Measurements from ENCODE around the gene TSKU.
"Not testable (repeated sequence)": the region's sequence is repeated elsewhere in the genome, so short reads cannot be mapped to it uniquely, and the experiment has no call there.

The TSKU gene

DNA sequence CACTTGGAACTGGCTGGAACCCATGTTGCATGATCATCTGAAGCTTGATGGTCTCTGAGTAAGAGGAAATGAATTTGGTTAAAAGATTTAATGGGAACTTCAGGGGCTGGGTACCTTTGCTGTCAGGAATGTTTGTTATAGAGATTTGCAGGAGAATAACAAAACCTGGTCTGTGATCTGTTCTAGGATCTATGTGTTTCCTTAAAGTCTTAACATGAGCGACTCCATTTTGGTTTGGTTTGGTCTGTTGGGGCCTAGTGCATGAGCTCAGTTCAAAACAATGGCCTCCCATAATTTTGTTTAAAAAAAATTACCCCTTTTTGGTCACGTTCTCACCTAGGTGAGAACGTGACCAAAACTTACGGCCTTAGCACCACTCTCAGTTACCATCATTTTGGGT lies 28.1 kb downstream of the TSKU start:
- Histone ChIP-seq H2BK5ac (ENCODE audit: low read length) (no peak overlapping the region), H2BK15ac (ENCODE audit: low read length) (no peak overlapping the region), H3K23ac (ENCODE audit: low read depth, low read length, poor library complexity) (no peak overlapping the region), H3K27ac (replicated peaks; ENCODE audit: low read length) (no peak overlapping the region), H2BK12ac (ENCODE audit: low read length) (no peak overlapping the region), H2BK120ac (ENCODE audit: low read depth, low read length) (no peak overlapping the region), H2AFZ (ENCODE audit: low read length) (no peak overlapping the region), H3K14ac (ENCODE audit: low read length) (no peak overlapping the region), H3K4me2 (ENCODE audit: insufficient read depth, low read length, poor library complexity, severe bottlenecking) (no peak overlapping the region), H3K18ac (ENCODE audit: low read length) (no peak overlapping the region), H4K8ac (ENCODE audit: low read depth, low read length) (no peak overlapping the region), H3K9me3 (replicated peaks in 1 of 2; ENCODE audit: control insufficient read depth in 2 of 2, insufficient read depth in 1 of 2, low read depth in 1 of 2, low read length in 2 of 2) (peaks cover 4 to 5% of the 10 kb centered on the region in 2 donors), H3K36me3 (replicated peaks in 1 of 2; ENCODE audit: control insufficient read depth in 2 of 2, insufficient read depth in 2 of 2, low read length in 2 of 2) (no peaks in the 10 kb centered on the region), H2AK5ac (ENCODE audit: low read depth, low read length) (no peak overlapping the region), H3K9ac (ENCODE audit: low read depth, low read length, poor library complexity) (no peak overlapping the region), H3K79me1 (ENCODE audit: low read depth, low read length) (no peaks in the 10 kb centered on the region), H3K4me1 (ENCODE audit: control insufficient read depth in 2 of 2, insufficient read depth in 1 of 2, low read depth in 1 of 2, low read length in 2 of 2) (peaks cover 3 to 10% of the 10 kb centered on the region in 2 donors), H3K4me3 (ENCODE audit: low read length in 2 of 2) (no peak overlapping the region), H3K27me3 (ENCODE audit: control insufficient read depth in 3 of 3, insufficient read depth in 3 of 3, low read depth in 1 of 3, low read length in 3 of 3) (no peaks in the 10 kb centered on the region), H3K4ac (ENCODE audit: low read length) (no peak overlapping the region), H4K91ac (ENCODE audit: low read depth, low read length, poor library complexity) (no peak overlapping the region)
- no peak for DNase-seq (ENCODE audit: low spot score)
- WGBS, 2 donors (ENCODE audit: extremely low coverage in 2 of 2, insufficient read length in 2 of 2, insufficient replicate concordance in 1 of 2): no CpG with 5 or more reads among the region's 4 CpGs

DNA sequence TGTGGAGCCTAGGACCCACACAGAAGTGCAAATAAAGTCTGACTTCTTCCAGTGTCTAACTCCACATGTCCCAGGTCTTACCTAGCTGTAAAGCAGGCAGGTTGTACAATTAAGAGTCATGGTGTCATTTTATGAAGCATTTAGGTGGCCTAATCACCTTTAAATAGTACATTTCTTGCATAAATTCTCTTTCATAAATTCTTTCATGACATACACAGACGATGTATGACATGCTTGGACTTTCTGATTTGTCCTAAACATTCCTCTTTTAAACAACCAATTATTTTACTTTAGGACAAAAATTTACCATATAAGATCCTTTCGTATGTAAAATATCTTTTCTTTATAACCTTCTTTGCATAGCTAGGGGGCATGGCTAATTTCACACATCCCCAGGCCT lies 31.3 kb downstream of the TSKU start:
- no peak overlapping the region for H2BK120ac ChIP-seq (ENCODE audit: low read depth, low read length)
- no CpG with 5 or more reads among the region's 2 CpGs for WGBS, 2 donors (ENCODE audit: extremely low coverage in 2 of 2, insufficient read length in 2 of 2, insufficient replicate concordance in 1 of 2)

DNA sequence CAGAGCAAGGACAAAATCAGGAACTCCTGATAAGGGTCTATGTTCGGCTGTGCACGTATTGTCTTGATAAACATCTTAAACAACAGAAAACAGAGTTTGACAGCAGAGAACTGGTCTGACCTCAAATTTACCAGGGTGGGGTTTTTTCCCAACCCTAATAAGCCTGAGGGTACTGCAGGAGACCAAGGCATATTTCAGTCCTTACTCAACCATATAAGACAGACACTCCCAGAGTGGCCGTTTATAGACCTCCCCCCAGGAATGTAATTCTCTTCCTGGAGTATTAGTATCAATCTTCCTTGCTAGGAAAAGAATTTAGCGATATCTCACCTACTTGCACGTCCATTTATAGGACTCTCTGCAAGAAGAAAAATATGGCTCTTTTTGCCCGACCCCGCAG lies 32.5 kb downstream of the TSKU start:
- not testable (repeated sequence) for H3K27ac ChIP-seq (replicated peaks; ENCODE audit: low read length); H2AFZ ChIP-seq (ENCODE audit: low read length); H4K91ac ChIP-seq (ENCODE audit: low read depth, low read length, poor library complexity); H3K4ac ChIP-seq (ENCODE audit: low read length); H3K23ac ChIP-seq (ENCODE audit: low read depth, low read length, poor library complexity); H3K9ac ChIP-seq (ENCODE audit: low read depth, low read length, poor library complexity); H3K4me2 ChIP-seq (ENCODE audit: insufficient read depth, low read length, poor library complexity, severe bottlenecking); H3K36me3 ChIP-seq (replicated peaks in 1 of 2; ENCODE audit: control insufficient read depth in 2 of 2, insufficient read depth in 2 of 2, low read length in 2 of 2); H3K4me1 ChIP-seq (ENCODE audit: control insufficient read depth in 2 of 2, insufficient read depth in 1 of 2, low read depth in 1 of 2, low read length in 2 of 2); H2BK12ac ChIP-seq (ENCODE audit: low read length); H3K18ac ChIP-seq (ENCODE audit: low read length); H3K4me3 ChIP-seq (ENCODE audit: low read length in 2 of 2); H3K9me3 ChIP-seq (replicated peaks in 1 of 2; ENCODE audit: control insufficient read depth in 2 of 2, insufficient read depth in 1 of 2, low read depth in 1 of 2, low read length in 2 of 2); H2AK5ac ChIP-seq (ENCODE audit: low read depth, low read length); H2BK5ac ChIP-seq (ENCODE audit: low read length); H2BK15ac ChIP-seq (ENCODE audit: low read length); H3K14ac ChIP-seq (ENCODE audit: low read length); H3K79me1 ChIP-seq (ENCODE audit: low read depth, low read length); DNase-seq (ENCODE audit: low spot score); H3K27me3 ChIP-seq (ENCODE audit: control insufficient read depth in 3 of 3, insufficient read depth in 3 of 3, low read depth in 1 of 3, low read length in 3 of 3); H4K8ac ChIP-seq (ENCODE audit: low read depth, low read length); H2BK120ac ChIP-seq (ENCODE audit: low read depth, low read length)
- no CpG with 5 or more reads among the region's 7 CpGs for WGBS, 2 donors (ENCODE audit: extremely low coverage in 2 of 2, insufficient read length in 2 of 2, insufficient replicate concordance in 1 of 2)

More for the DNA sequence above, 31.3 kb downstream of the TSKU start:
- peaks cover 2 to 5% of the 10 kb centered on the region in 2 donors for H3K9me3 ChIP-seq (replicated peaks in 1 of 2; ENCODE audit: control insufficient read depth in 2 of 2, insufficient read depth in 1 of 2, low read depth in 1 of 2, low read length in 2 of 2)
- no peak overlapping the region for H3K4me3 ChIP-seq (ENCODE audit: low read length in 2 of 2)
- H3K4ac ChIP-seq (ENCODE audit: low read length): no peak overlapping the region
- no peaks in the 10 kb centered on the region for H3K4me1 ChIP-seq (ENCODE audit: control insufficient read depth in 2 of 2, insufficient read depth in 1 of 2, low read depth in 1 of 2, low read length in 2 of 2)
- H2BK15ac ChIP-seq (ENCODE audit: low read length): no peak overlapping the region
- H3K14ac ChIP-seq (ENCODE audit: low read length): no peak overlapping the region
- no peak overlapping the region for H4K8ac ChIP-seq (ENCODE audit: low read depth, low read length)
- H2BK12ac ChIP-seq (ENCODE audit: low read length): no peak overlapping the region
- H3K4me2 ChIP-seq (ENCODE audit: insufficient read depth, low read length, poor library complexity, severe bottlenecking): no peak overlapping the region
- no peak overlapping the region for H2AFZ ChIP-seq (ENCODE audit: low read length)
- H3K9ac ChIP-seq (ENCODE audit: low read depth, low read length, poor library complexity): no peak overlapping the region
- no peak overlapping the region for H3K23ac ChIP-seq (ENCODE audit: low read depth, low read length, poor library complexity)
- H3K27me3 ChIP-seq (ENCODE audit: control insufficient read depth in 3 of 3, insufficient read depth in 3 of 3, low read depth in 1 of 3, low read length in 3 of 3): no peaks in the 10 kb centered on the region
- no peak overlapping the region for H4K91ac ChIP-seq (ENCODE audit: low read depth, low read length, poor library complexity)
- no peak overlapping the region for H2AK5ac ChIP-seq (ENCODE audit: low read depth, low read length)
- no peaks in the 10 kb centered on the region for H3K36me3 ChIP-seq (replicated peaks in 1 of 2; ENCODE audit: control insufficient read depth in 2 of 2, insufficient read depth in 2 of 2, low read length in 2 of 2)
- H2BK5ac ChIP-seq (ENCODE audit: low read length): no peak overlapping the region
- no peak overlapping the region for H3K18ac ChIP-seq (ENCODE audit: low read length)
- DNase-seq (ENCODE audit: low spot score): no peak
- H3K27ac ChIP-seq (replicated peaks; ENCODE audit: low read length): no peak overlapping the region
- no peaks in the 10 kb centered on the region for H3K79me1 ChIP-seq (ENCODE audit: low read depth, low read length)

DNA sequence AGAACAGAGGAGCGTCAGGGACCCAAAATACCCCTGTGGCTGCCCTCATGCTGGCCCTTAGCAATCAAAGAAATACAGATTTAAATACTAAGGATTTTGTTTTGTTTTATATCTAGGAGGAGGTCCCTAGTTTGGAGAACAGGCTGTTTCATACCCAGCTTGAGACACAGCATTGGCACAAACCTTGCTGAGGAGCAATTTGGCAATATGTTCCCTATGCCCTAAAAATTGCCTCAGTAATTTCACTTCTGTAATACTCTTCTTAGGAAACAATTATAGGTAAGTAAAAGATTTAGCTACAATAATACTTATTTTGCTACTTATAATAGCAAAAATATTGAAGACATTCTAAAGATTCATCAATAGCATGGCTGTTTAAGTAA lies 37.0 kb downstream of the TSKU start:
- H4K91ac ChIP-seq (ENCODE audit: low read depth, low read length, poor library complexity): no peak overlapping the region
- peaks cover 0 to 7% of the 10 kb centered on the region in 2 donors for H3K4me1 ChIP-seq (ENCODE audit: control insufficient read depth in 2 of 2, insufficient read depth in 1 of 2, low read depth in 1 of 2, low read length in 2 of 2)
- no peaks in the 10 kb centered on the region for H3K79me1 ChIP-seq (ENCODE audit: low read depth, low read length)
- no peak overlapping the region for H2AFZ ChIP-seq (ENCODE audit: low read length)
- H3K4me3 ChIP-seq (ENCODE audit: low read length in 2 of 2): no peak overlapping the region
- no peak overlapping the region for H4K8ac ChIP-seq (ENCODE audit: low read depth, low read length)
- WGBS, 2 donors (ENCODE audit: extremely low coverage in 2 of 2, insufficient read length in 2 of 2, insufficient replicate concordance in 1 of 2): no CpG with 5 or more reads among the region's 1 CpG
- no peak overlapping the region for H3K4me2 ChIP-seq (ENCODE audit: insufficient read depth, low read length, poor library complexity, severe bottlenecking)
- no peak for DNase-seq (ENCODE audit: low spot score)
- H3K36me3 ChIP-seq (replicated peaks in 1 of 2; ENCODE audit: control insufficient read depth in 2 of 2, insufficient read depth in 2 of 2, low read length in 2 of 2): no peaks in the 10 kb centered on the region
- no peak overlapping the region for H2BK5ac ChIP-seq (ENCODE audit: low read length)
- no peak overlapping the region for H3K14ac ChIP-seq (ENCODE audit: low read length)
- H2BK120ac ChIP-seq (ENCODE audit: low read depth, low read length): no peak overlapping the region
- H3K4ac ChIP-seq (ENCODE audit: low read length): no peak overlapping the region
- H3K18ac ChIP-seq (ENCODE audit: low read length): no peak overlapping the region
- H2BK15ac ChIP-seq (ENCODE audit: low read length): no peak overlapping the region
- no peak overlapping the region for H3K27ac ChIP-seq (replicated peaks; ENCODE audit: low read length)
- no peak overlapping the region for H3K23ac ChIP-seq (ENCODE audit: low read depth, low read length, poor library complexity)
- H2BK12ac ChIP-seq (ENCODE audit: low read length): no peak overlapping the region
- no peak overlapping the region for H3K9ac ChIP-seq (ENCODE audit: low read depth, low read length, poor library complexity)
- no peak overlapping the region for H2AK5ac ChIP-seq (ENCODE audit: low read depth, low read length)
- H3K9me3 ChIP-seq (replicated peaks in 1 of 2; ENCODE audit: control insufficient read depth in 2 of 2, insufficient read depth in 1 of 2, low read depth in 1 of 2, low read length in 2 of 2): peaks cover 0 to 5% of the 10 kb centered on the region in 2 donors
- H3K27me3 ChIP-seq (ENCODE audit: control insufficient read depth in 3 of 3, insufficient read depth in 3 of 3, low read depth in 1 of 3, low read length in 3 of 3): no peaks in the 10 kb centered on the region

Measured in neuronal stem cell (in vitro differentiated cells).